GM12878 (cell line): ENCODE results near the gene PPP1R14B. TPM values are rescaled to one million over a fixed set of nuclear protein-coding genes. Genes with fewer than 3 reads are reported as not detected.

ENCODE experiments used
- BHLHE40 ChIP-seq, 2 experiments: fragments of 450-650 bp in 1 of 2; IDR thresholded peaks; 2 replicates each; pipeline ENCODE4 v1.6.1; 2011 to 2017; ENCODE audit warnings: low read depth in 2 of 2, borderline replicate concordance in 1 of 2, improper control_type of control experiment in 1 of 2, low read length in 1 of 2, mild to moderate bottlenecking in 1 of 2
- CBX3 ChIP-seq: fragments of 200-600 bp; sonication (generic); IDR thresholded peaks from 2 replicates; pipeline ENCODE4 v1.6.1; 2016; ENCODE audit warnings: low read depth, borderline replicate concordance
- CHD1 ChIP-seq: IDR thresholded peaks from 2 replicates; pipeline ENCODE4 v1.6.1; 2012; ENCODE audit warnings: low read depth, low read length, improper control_type of control experiment
- CREB1 ChIP-seq: IDR thresholded peaks from 2 replicates; pipeline ENCODE4 v1.6.1; 2012; ENCODE audit warnings: low read depth, mild to moderate bottlenecking, inconsistent platforms
- CUX1 ChIP-seq: IDR thresholded peaks from 2 replicates; pipeline ENCODE4 v1.6.1; 2012; ENCODE audit warnings: improper control_type of control experiment, low read depth, low read length; ENCODE audit not compliant: insufficient replicate concordance
- DPF2 ChIP-seq: fragments of 450-650 bp; IDR thresholded peaks from 2 replicates; pipeline ENCODE4 v1.6.1; 2017; ENCODE audit warnings: mild to moderate bottlenecking
- EZH2 ChIP-seq: IDR thresholded peaks from 2 replicates; pipeline ENCODE4 v1.6.1; 2012; ENCODE audit warnings: low read depth, mild to moderate bottlenecking, control low read depth, inconsistent platforms, low read length, borderline replicate concordance; ENCODE audit not compliant: control insufficient read depth
- MYB ChIP-seq: fragments of 150-350 bp; IDR thresholded peaks from 2 replicates; pipeline ENCODE4 v1.6.1; 2014; ENCODE audit warnings: mild to moderate bottlenecking, low read depth, low read length, borderline replicate concordance
- TARDBP ChIP-seq: IDR thresholded peaks from 2 replicates; pipeline ENCODE4 v1.6.1; 2016; ENCODE audit warnings: borderline replicate concordance
- ZNF687 ChIP-seq: fragments of 450-650 bp; IDR thresholded peaks from 2 replicates; pipeline ENCODE4 v1.6.1; 2017; ENCODE audit warnings: mild to moderate bottlenecking, moderate library complexity
- polyA plus RNA-seq, 11 experiments: library from polyadenylated mRNA; depleted of rRNA in 4 of 11; unstranded in 6 of 11; stranded (reverse) in 5 of 11; fragments of >200 nt; fragmentation: Nextera tagmentation in 4 of 11; fragmentation: Illumina TruSeq in 1 of 11; extraction: Ambion mirVana in 4 of 11; extraction: Trizol in 1 of 11; gene quantifications; 1 replicate in 1 of 11; 2 replicates in 10 of 11; pipeline versions ENCODE4 v1.2.1 to v1.2.3, GENCODE V29; 2011 to 2016; ENCODE audit warnings: inconsistent platforms in 2 of 11, missing spikeins in 2 of 11, low read depth in 1 of 11
- total RNA-seq, 4 experiments: library from RNA; depleted of rRNA in 3 of 4; stranded (reverse); fragments of >200 nt in 3 of 4; fragmentation: Illumina TruSeq in 1 of 4; extraction: Trizol in 1 of 4; gene quantifications; 2 replicates each; pipeline versions ENCODE4 v1.2.1 to v1.2.3, GENCODE V29; 2013 to 2021

PPP1R14B gene
- total and polyA plus RNA-seq, 10 of the 15 experiments (the other 5 are each of a cell fraction or from before 2014, with no cell fraction given): 8.4 to 283 (median 124) TPM

- TF ChIP-seq DPF2 (no peak), CBX3 (no peak), CREB1 (no peak), BHLHE40 (IDR thresholded peaks at IDR 0.05; ENCODE audit: borderline replicate concordance in 1 of 2, low read depth in 2 of 2, low read length in 1 of 2) (no peak), EZH2 (no peak), TARDBP (no peak), MYB (no peak), ZNF687 (no peak), CUX1 (no peak), CHD1 (no peak)
Observed at GRCh38 chr11:64263947-64264317, 17.2 kb upstream of the PPP1R14B start (continued).
